Testis (tissue), 2 donors: ENCODE data around the gene RAB8A.

Experiments
- POLR2A ChIP-seq: fragments of 450-650 bp; IDR thresholded peaks from one replicate; pipeline ENCODE4 v1.6.1; 2017; ENCODE audit warnings: antibody characterized with exemption, mild to moderate bottlenecking, moderate library complexity
- TF ChIP-seq, protein P1 (sequence below), 3 experiments: fragments of 450-650 bp in 2 of 3; fragments of 200-600 bp in 1 of 3; sonication (generic) in 1 of 3; IDR thresholded peaks; one replicate each; pipeline ENCODE4 v1.5.1; 2016 to 2019; ENCODE audit warnings: antibody characterized with exemption in 3 of 3, mild to moderate bottlenecking in 2 of 3, moderate library complexity in 1 of 3

- TF ChIP-seq, protein P1, sequence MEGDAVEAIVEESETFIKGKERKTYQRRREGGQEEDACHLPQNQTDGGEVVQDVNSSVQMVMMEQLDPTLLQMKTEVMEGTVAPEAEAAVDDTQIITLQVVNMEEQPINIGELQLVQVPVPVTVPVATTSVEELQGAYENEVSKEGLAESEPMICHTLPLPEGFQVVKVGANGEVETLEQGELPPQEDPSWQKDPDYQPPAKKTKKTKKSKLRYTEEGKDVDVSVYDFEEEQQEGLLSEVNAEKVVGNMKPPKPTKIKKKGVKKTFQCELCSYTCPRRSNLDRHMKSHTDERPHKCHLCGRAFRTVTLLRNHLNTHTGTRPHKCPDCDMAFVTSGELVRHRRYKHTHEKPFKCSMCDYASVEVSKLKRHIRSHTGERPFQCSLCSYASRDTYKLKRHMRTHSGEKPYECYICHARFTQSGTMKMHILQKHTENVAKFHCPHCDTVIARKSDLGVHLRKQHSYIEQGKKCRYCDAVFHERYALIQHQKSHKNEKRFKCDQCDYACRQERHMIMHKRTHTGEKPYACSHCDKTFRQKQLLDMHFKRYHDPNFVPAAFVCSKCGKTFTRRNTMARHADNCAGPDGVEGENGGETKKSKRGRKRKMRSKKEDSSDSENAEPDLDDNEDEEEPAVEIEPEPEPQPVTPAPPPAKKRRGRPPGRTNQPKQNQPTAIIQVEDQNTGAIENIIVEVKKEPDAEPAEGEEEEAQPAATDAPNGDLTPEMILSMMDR (IDR thresholded peaks at IDR 0.05): no peak
- no peak for TF ChIP-seq POLR2A
Observed at GRCh38 chr19:16071072-16071691, 40.5 kb upstream of the RAB8A start.
